Tibial nerve (tissue), 4 donors: ENCODE results near the gene DIPK2A.

Experiments used
- CTCF ChIP-seq, 5 experiments: fragments of 200-600 bp in 3 of 5; fragments of 450-650 bp in 2 of 5; sonication (generic) in 3 of 5; IDR thresholded peaks; one replicate each; pipeline ENCODE4 v1.5.1; 2016 to 2019; ENCODE audit warnings: antibody characterized with exemption in 5 of 5, mild to moderate bottlenecking in 3 of 5, moderate library complexity in 2 of 5
- EP300 ChIP-seq, 2 donors: sonication (generic); formaldehyde crosslinking; IDR thresholded peaks; one replicate each; pipeline ENCODE4 v1.6.1; 2017; ENCODE audit warnings: antibody characterized with exemption in 2 of 2, mild to moderate bottlenecking in 1 of 2

DNA sequence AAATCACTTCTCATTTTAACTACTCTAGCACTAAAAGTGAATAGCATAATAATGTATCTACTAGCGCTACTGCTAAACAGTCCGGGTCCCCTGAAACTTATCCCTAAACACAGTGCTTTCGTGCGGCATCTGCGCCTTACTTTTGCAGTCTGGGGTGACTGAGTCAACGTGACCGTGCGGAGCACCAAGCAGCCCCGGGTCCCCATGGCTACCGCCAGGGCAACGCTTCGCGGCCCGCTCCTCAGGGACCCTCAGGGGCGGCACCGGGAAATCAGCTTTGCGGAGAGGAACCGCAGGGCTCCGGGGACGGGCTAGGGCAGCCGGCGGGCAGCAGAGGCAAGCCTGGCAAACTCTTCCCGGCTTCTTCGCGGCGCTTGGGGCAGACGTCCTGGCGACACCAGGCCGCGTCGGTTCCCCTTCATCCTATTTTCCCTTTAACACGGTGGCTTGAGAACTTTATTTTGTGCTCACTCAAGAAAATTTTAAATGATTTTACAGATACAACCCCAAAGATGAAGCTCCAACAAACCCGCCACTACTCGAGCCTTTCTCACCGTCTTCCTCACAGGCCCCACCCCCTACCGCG is 757 bp upstream of the DIPK2A start:
- TF ChIP-seq CTCF (IDR thresholded peaks at IDR 0.05), result peak in 1 of 5 experiments; percentile 34
- TF ChIP-seq EP300 (IDR thresholded peaks at IDR 0.05), result peak in 1 of 2 donors; percentile 3
